ENCODE results near the gene C17orf114.

Gene C17orf114

GRCh38 chr17:4789951-4790704, 12.0 kb downstream of the C17orf114 start (continued):
- TF ChIP-seq ZNF318 (CRISPR knock-in tag; IDR thresholded peaks at IDR 0.05) (peak; percentile 76; the same call in 1 of the 2 replicates), ZFP62 (CRISPR knock-in tag; IDR thresholded peaks at IDR 0.05) (no peak), CENPX (CRISPR knock-in tag; IDR thresholded peaks at IDR 0.05) (no peak), ZNF501 (CRISPR knock-in tag; IDR thresholded peaks at IDR 0.05) (no peak), KLF6 (CRISPR knock-in tag; IDR thresholded peaks at IDR 0.05) (peak; percentile 59), ZC3H4 (CRISPR knock-in tag; IDR thresholded peaks at IDR 0.05; ENCODE audit: borderline replicate concordance) (peak; percentile 61; the same call in 1 of the 2 replicates), ZNF142 (CRISPR knock-in tag; IDR thresholded peaks at IDR 0.05) (peak; percentile 87), SNAPC4 (CRISPR knock-in tag; IDR thresholded peaks at IDR 0.05) (no peak), ZMAT3 (CRISPR knock-in tag; conservative IDR thresholded peaks at IDR 0.05) (peak; percentile 75; the same call in 1 of the 2 replicates)
